Measurements from ENCODE around the gene TRIM45.
"Not testable (repeated sequence)": the region's sequence is repeated elsewhere in the genome, so short reads cannot be mapped to it uniquely, and the experiment has no call there.

The TRIM45 gene

GRCh38 chr1:117121589-117122329 lies at the start of gene TRIM45:
TRIM45 (minus strand) TSS chr1:117121749; CDS start chr1:117121201, 548 bp downstream.
- DNase-seq (ENCODE audit: low spot score) = peak; percentile 87

GRCh38 chr1:117169871-117170596 lies 48.5 kb upstream of the TRIM45 start:
- DNase-seq (ENCODE audit: low spot score) = no peak

GRCh38 chr1:117167402-117167801 lies 45.9 kb upstream of the TRIM45 start:
- DNase-seq (ENCODE audit: low spot score) = no peak

- DNase-seq (ENCODE audit: low spot score) = no peak
Measured at GRCh38 chr1:117166076-117166475, 44.5 kb upstream of the TRIM45 start.

GRCh38 chr1:117164209-117164608 lies 42.7 kb upstream of the TRIM45 start:
- no peak for DNase-seq (ENCODE audit: low spot score)

- DNase-seq (ENCODE audit: low spot score) = no peak
Measured at GRCh38 chr1:117162816-117163215, 41.3 kb upstream of the TRIM45 start.

GRCh38 chr1:117161887-117162286 lies 40.3 kb upstream of the TRIM45 start:
- DNase-seq (ENCODE audit: low spot score) = peak; percentile 15

GRCh38 chr1:117151305-117151704 lies 29.8 kb upstream of the TRIM45 start:
- DNase-seq (ENCODE audit: low spot score) = not testable (repeated sequence)

GRCh38 chr1:117150316-117150715 lies 28.8 kb upstream of the TRIM45 start:
- DNase-seq (ENCODE audit: low spot score) = no peak

- no peak for DNase-seq (ENCODE audit: low spot score)
Measured at GRCh38 chr1:117147856-117148588, 26.5 kb upstream of the TRIM45 start.

- no peak for DNase-seq (ENCODE audit: low spot score)
Measured at GRCh38 chr1:117147341-117147831, 25.8 kb upstream of the TRIM45 start.

- no peak for DNase-seq (ENCODE audit: low spot score)
Measured at GRCh38 chr1:117146575-117147340, 25.2 kb upstream of the TRIM45 start.

- no peak for DNase-seq (ENCODE audit: low spot score)
Measured at GRCh38 chr1:117146072-117146471, 24.5 kb upstream of the TRIM45 start.

GRCh38 chr1:117143871-117144270 lies 22.3 kb upstream of the TRIM45 start:
- no peak for DNase-seq (ENCODE audit: low spot score)

GRCh38 chr1:117143172-117143571 lies 21.6 kb upstream of the TRIM45 start:
- no peak for DNase-seq (ENCODE audit: low spot score)

GRCh38 chr1:117142200-117142599 lies 20.7 kb upstream of the TRIM45 start:
- no peak for DNase-seq (ENCODE audit: low spot score)

- no peak for DNase-seq (ENCODE audit: low spot score)
Measured at GRCh38 chr1:117138561-117138960, 17.0 kb upstream of the TRIM45 start.

GRCh38 chr1:117138106-117138505 lies 16.6 kb upstream of the TRIM45 start:
- no peak for DNase-seq (ENCODE audit: low spot score)

GRCh38 chr1:117137281-117137855 lies 15.8 kb upstream of the TRIM45 start:
- no peak for DNase-seq (ENCODE audit: low spot score)

- no peak for DNase-seq (ENCODE audit: low spot score)
Measured at GRCh38 chr1:117136749-117137148, 15.2 kb upstream of the TRIM45 start.

- no peak for DNase-seq (ENCODE audit: low spot score)
Measured at GRCh38 chr1:117135329-117135728, 13.8 kb upstream of the TRIM45 start.

All from HuH-7.5 (cell line).